GM19452 (cell line): ENCODE measurements around the gene HIGD1C.
"Not testable (repeated sequence)": the region's sequence is repeated elsewhere in the genome, so short reads cannot be mapped to it uniquely, and the experiment has no call there.

Source experiments
- ATAC-seq: cut with Tn5 transposase; IDR thresholded peaks from one replicate; pipeline ENCODE4 v1.9.1; 2021; ENCODE audit not compliant: unreplicated experiment

The HIGD1C gene

GRCh38 chr12:50952510-50952909, at the start of gene HIGD1C:
TSS of gene HIGD1C (plus strand) at chr12:50952544. CDS start at chr12:50953999, 1,455 bp downstream.
- ATAC-seq, result no peak

DNA sequence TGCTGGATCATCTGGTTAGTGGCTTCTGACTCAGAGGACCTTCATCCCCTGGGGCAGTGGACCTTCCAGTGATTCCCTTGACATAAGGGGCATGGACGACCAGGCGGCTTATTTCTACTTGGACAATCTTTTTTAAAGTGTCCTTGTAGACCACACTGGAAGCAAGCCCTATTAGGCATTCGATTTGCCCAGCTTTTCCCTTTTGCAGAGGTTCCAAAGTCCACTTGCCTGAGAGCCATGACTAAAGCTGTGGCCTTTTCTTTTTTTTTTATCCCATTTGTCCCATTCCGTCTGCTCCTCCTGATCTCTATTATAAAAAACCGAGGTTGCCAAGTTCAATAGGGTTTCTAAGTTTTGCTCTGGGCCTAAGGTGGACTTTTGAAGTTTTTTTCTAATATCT, 43.9 kb upstream of the HIGD1C start:
- not testable (repeated sequence) for ATAC-seq

DNA sequence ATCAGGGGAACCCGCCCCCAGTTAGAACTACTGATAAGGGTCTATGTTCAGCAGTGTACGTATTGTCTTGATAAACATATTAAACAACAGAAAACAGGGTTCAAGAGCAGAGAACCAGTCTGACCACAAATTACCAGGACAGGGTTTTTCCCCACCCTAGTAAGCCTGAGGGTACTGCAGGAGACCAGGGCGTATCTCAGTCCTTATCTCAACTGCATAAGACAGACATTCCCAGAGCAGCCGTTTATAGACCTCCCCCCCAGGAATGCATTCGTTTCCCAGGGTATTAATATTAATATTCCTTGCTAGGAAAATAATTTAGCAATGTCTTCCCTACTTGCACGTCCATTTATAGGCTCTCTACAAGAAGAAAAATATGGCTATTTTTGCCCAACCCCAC, 40.0 kb upstream of the HIGD1C start:
- ATAC-seq, result not testable (repeated sequence)

GRCh38 chr12:50913224-50913623, 39.1 kb upstream of the HIGD1C start:
- no peak for ATAC-seq

GRCh38 chr12:50914872-50915484, 37.4 kb upstream of the HIGD1C start:
- ATAC-seq, result no peak

- ATAC-seq, result no peak
These were observed 36.1 kb upstream of the HIGD1C start for GRCh38 chr12:50916292-50916691.

- no peak for ATAC-seq
These were observed 33.6 kb upstream of the HIGD1C start for GRCh38 chr12:50918584-50919316.

DNA sequence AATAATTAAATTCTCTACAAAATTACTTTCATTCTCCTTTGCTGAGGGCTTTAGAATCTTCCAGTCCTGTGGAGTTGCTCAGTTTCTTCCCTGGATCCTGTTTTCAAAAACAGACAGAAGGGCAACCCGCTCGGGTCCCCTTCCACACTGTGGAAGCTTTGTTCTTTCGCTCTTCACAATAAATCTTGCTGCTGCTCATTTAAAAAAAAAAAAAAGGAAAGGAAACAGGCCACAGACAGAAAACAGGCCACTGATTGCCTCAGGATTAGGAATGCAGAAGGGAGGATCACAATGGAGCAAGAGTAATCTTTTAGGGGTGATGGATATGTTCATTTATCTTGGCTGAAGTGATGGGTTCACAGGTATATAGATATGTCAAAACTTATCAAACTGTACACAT, 29.5 kb upstream of the HIGD1C start:
- ATAC-seq, result no peak

DNA sequence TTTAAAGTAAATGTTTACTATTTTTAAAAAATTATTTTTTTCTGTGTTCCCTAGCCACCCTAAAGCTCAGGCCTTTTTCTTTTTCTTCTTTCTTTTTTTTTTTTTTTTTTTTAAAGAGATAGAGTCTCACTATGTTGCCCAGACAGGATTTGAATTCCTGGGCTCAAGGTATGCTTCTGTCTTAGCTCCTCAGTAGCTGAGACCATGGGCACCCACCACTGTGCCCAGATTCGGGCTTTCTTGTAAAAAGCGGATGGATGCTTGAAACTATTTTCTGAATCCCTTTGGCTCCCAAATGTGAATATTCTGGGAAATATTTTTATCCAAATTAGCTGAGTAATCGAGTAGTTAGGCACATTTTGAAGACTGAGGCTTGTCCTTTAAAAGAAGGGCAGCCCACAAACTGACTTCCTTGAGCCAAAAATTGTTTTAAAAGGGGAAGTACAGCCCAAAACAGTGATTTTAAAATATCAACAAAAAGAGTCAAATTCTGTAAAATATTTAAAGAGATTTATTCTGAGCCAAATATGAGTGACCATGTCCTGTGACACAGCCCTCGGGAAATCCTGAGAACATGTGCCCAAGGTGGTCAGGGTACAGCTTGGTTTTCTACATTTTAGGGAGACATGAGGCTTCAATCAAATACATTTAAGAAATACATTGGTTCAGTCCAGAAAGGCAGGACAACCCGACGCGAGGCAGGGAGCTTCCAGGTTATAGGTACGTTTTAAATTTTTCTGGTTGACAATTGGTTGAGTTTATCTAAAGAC, 28.8 kb upstream of the HIGD1C start:
- no peak for ATAC-seq

GRCh38 chr12:50924131-50924438, 28.3 kb upstream of the HIGD1C start:
- ATAC-seq, result no peak

GRCh38 chr12:50924439-50925341, 27.7 kb upstream of the HIGD1C start:
- peak; percentile 74 for ATAC-seq

GRCh38 chr12:50925342-50925651, 27.0 kb upstream of the HIGD1C start:
- ATAC-seq, result no peak

- ATAC-seq, result no peak
These were observed 26.4 kb upstream of the HIGD1C start for GRCh38 chr12:50925920-50926319.

DNA sequence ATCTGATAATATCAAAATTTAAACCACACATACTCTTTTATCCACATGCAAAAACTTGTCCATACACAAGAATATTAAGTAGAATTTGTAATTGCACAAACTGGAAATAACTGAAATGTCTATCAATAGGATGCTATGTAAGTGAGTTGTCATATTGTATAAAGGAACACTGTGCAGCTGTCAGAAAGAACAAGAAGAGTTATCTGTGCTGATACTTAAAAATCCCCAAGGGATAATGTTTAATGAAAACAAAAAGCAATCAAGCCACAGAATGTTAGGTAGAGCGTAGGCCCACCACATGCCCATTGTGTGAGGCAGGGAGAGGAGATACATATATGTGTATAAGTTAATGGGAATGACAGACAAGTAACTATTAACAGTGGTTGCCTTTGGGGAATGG, 25.9 kb upstream of the HIGD1C start:
- no peak for ATAC-seq

GRCh38 chr12:50926932-50927331, 25.4 kb upstream of the HIGD1C start:
- not testable (repeated sequence) for ATAC-seq

- ATAC-seq, result no peak
These were observed 25.0 kb upstream of the HIGD1C start for GRCh38 chr12:50927356-50927755.

DNA sequence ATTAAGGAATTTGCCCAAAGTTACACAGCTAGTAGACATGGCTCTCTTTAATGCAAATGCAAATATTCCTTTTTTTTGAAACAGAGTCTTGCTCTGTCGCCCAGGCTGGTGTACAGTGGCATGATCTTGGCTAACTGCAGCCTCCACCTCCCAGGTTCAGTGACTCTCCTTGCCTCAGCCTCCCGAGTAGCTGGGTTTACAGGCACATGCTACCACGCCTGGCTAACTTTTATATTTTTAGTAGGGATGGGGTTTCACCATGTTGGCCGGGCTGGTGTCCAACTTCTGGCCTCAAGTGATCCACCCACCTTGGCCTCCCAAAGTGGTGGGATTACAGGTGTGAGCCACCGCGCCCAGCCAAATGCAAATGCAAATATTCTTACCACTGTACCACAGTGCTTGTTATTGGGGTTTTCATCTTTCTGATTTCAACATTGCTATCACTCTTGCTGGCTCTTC, 24.5 kb upstream of the HIGD1C start:
- no peak for ATAC-seq

DNA sequence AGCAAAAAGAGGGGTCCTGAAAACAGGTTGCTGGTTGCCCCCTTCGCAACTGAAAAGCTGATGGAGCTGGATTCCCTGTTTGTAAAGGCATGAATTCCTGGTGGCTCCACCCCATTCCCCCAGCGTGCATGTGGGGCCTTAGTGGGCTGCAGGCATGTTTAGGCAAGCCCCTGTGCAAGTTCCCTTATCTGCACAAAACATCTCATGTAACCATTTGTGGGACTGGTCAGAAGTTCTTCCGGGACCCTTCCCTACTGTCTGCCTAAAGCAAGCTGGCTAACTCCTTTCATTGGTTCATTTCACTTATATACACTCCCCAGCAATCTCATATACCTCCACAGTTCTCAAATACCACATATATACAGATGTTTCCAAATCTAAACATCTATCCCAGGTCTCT, 24.0 kb upstream of the HIGD1C start:
- no peak for ATAC-seq

GRCh38 chr12:50929831-50930230, 22.5 kb upstream of the HIGD1C start:
- no peak for ATAC-seq

GRCh38 chr12:50930477-50930876, 21.9 kb upstream of the HIGD1C start:
- not testable (repeated sequence) for ATAC-seq

DNA sequence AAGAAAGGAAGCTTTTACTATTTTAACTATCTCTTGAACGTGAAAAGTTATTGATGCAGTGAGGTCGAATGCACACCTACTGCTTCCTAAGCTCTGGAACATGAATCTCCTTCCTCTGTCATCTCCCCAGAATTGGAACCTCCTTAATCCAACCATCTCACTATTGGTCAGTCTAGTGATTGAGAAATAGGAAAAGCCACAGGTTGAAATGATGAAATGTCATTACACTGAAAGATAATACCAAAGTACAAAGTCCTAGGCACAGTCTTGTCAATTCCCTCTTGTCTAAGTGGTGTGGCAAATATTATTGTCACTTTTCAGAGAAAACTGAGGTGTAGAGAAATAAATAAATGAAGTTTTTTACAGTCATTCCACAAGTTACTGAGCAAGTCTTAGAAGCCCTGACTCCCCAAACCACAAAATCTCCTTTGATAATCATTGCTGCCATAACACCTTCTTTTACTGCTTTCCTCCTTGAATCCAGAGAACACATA, 19.5 kb upstream of the HIGD1C start:
- ATAC-seq, result no peak
